ENCODE data around the gene ADARB2.

GRCh38 chr10:1214071-1214675 is 523.2 kb downstream of the ADARB2 start:
- TF ChIP-seq CBX5 (IDR thresholded peaks at IDR 0.05; ENCODE audit: low read depth) = no peak
- no peak for TF ChIP-seq E2F4 (IDR thresholded peaks at IDR 0.05; ENCODE audit: low read depth, low read length)
- TF ChIP-seq CHD1 (IDR thresholded peaks at IDR 0.05; ENCODE audit: low read depth, low read length) = no peak
- TF ChIP-seq TAF1 (IDR thresholded peaks at IDR 0.05; ENCODE audit: borderline replicate concordance, low read depth, low read length) = no peak

All from GM12878 (cell line).